Subcutaneous abdominal adipose tissue (tissue), 5 donors: ENCODE results near the gene AARS2.
A peak's percentile ranks its signal among the peaks of the same experiment; 100 is the strongest.

ENCODE experiments used
- H3K27ac ChIP-seq: one replicate; pipeline ENCODE4 v1.7.0; 2013; ENCODE audit warnings: low read depth, mild to moderate bottlenecking, inconsistent platforms, low read length, moderate library complexity
- H3K27me3 ChIP-seq, 5 donors: one replicate each; pipeline ENCODE4 v1.7.0; 2013; ENCODE audit warnings: low read length in 5 of 5, inconsistent platforms in 1 of 5; ENCODE audit not compliant: control insufficient read depth in 5 of 5, insufficient read depth in 4 of 5
- H3K36me3 ChIP-seq, 5 donors: one replicate each; pipeline ENCODE4 v1.7.0; 2013; ENCODE audit warnings: low read length in 5 of 5; ENCODE audit not compliant: control insufficient read depth in 5 of 5, insufficient read depth in 5 of 5
- H3K4me1 ChIP-seq, 5 donors: one replicate each; pipeline ENCODE4 v1.7.0; 2013; ENCODE audit warnings: low read length in 5 of 5, mild to moderate bottlenecking in 3 of 5, moderate library complexity in 1 of 5; ENCODE audit not compliant: control insufficient read depth in 5 of 5, insufficient read depth in 5 of 5
- H3K4me3 ChIP-seq, 5 donors: one replicate each; pipeline ENCODE4 v1.7.0; 2013; ENCODE audit warnings: low read length in 5 of 5, low read depth in 1 of 5
- H3K9ac ChIP-seq, 5 donors: one replicate each; pipeline ENCODE4 v1.7.0; 2013; ENCODE audit warnings: low read length in 5 of 5, mild to moderate bottlenecking in 4 of 5, moderate library complexity in 3 of 5
- H3K9me3 ChIP-seq, 5 donors: one replicate each; pipeline ENCODE4 v1.7.0; 2013; ENCODE audit warnings: low read length in 5 of 5; ENCODE audit not compliant: control insufficient read depth in 5 of 5
- donor health status: healthy.
- donor health status: healthy.
- donor health status: healthy.
- donor health status: healthy.
- donor health status: healthy.

Gene AARS2

GRCh38 chr6:44251576-44252524, 61.3 kb downstream of the AARS2 start:
- Histone ChIP-seq H3K27ac (peak overlapping the region; percentile 33), H3K9me3 (no peaks in the 10 kb centered on the region), H3K4me3 (no peak overlapping the region), H3K4me1 (peaks cover 11 to 37% (median 31%) of the 10 kb centered on the region in 5 donors), H3K27me3 (no peaks in the 10 kb centered on the region), H3K36me3 (peaks cover 29 to 75% (median 70%) of the 10 kb centered on the region in 5 donors), H3K9ac (no peak overlapping the region)

- H3K9ac ChIP-seq: no peak overlapping the region
- H3K4me1 ChIP-seq: peaks cover 9 to 36% (median 26%) of the 10 kb centered on the region in 5 donors
- H3K27me3 ChIP-seq: no peaks in the 10 kb centered on the region
- no peak overlapping the region for H3K4me3 ChIP-seq
- peak overlapping the region; percentile 4 for H3K27ac ChIP-seq
- peaks cover 29 to 75% (median 70%) of the 10 kb centered on the region in 5 donors for H3K36me3 ChIP-seq
- H3K9me3 ChIP-seq: no peaks in the 10 kb centered on the region
These were observed 62.4 kb downstream of the AARS2 start for GRCh38 chr6:44250718-44251123.

GRCh38 chr6:44250067-44250717, 63.0 kb downstream of the AARS2 start:
- Histone ChIP-seq H3K4me1 (peaks cover 9 to 41% (median 30%) of the 10 kb centered on the region in 5 donors), H3K4me3 (no peak overlapping the region), H3K27me3 (no peaks in the 10 kb centered on the region), H3K36me3 (peaks cover 29 to 70% (median 66%) of the 10 kb centered on the region in 5 donors), H3K27ac (peak overlapping the region; percentile 99), H3K9ac (peak overlapping the region in 1 of 5 donors; percentile 9), H3K9me3 (no peaks in the 10 kb centered on the region)
